Measurements from ENCODE around the gene VOPP1.

The VOPP1 gene

GRCh38 chr7:55576753-55577152 lies 4.5 kb upstream of the VOPP1 start:
- DNase-seq = no peak

GRCh38 chr7:55575733-55576132 lies 3.4 kb upstream of the VOPP1 start:
- DNase-seq = no peak

- DNase-seq = no peak
These were observed 2.8 kb upstream of the VOPP1 start for GRCh38 chr7:55575098-55575497.

- peak; percentile 66 for DNase-seq
These were observed 1.9 kb upstream of the VOPP1 start for GRCh38 chr7:55574051-55574717.

- no peak for DNase-seq
These were observed 1.1 kb upstream of the VOPP1 start for GRCh38 chr7:55573234-55573900.

- peak; percentile 69 for DNase-seq
These were observed 558 bp downstream of the VOPP1 start for GRCh38 chr7:55571511-55572377.

- no peak for DNase-seq
These were observed 1.4 kb downstream of the VOPP1 start for GRCh38 chr7:55570939-55571338.

- peak; percentile 45 for DNase-seq
These were observed 2.0 kb downstream of the VOPP1 start for GRCh38 chr7:55570218-55570873.

- peak; percentile 65 for DNase-seq
These were observed 2.5 kb downstream of the VOPP1 start for GRCh38 chr7:55569797-55570196.

GRCh38 chr7:55569269-55569663 lies 3.0 kb downstream of the VOPP1 start:
- no peak for DNase-seq

GRCh38 chr7:55568613-55569268 lies 3.6 kb downstream of the VOPP1 start:
- DNase-seq = no peak

GRCh38 chr7:55567571-55567970 lies 4.7 kb downstream of the VOPP1 start:
- DNase-seq = no peak

GRCh38 chr7:55565681-55566080 lies 6.6 kb downstream of the VOPP1 start:
- DNase-seq = no peak

GRCh38 chr7:55563596-55564325 lies 8.5 kb downstream of the VOPP1 start:
- DNase-seq = no peak

- DNase-seq = no peak
These were observed 10.6 kb downstream of the VOPP1 start for GRCh38 chr7:55561690-55562089.

- no peak for DNase-seq
These were observed 13.1 kb downstream of the VOPP1 start for GRCh38 chr7:55558962-55559920.

GRCh38 chr7:55557666-55558188 lies 14.6 kb downstream of the VOPP1 start:
- no peak for DNase-seq

GRCh38 chr7:55556492-55556891 lies 15.8 kb downstream of the VOPP1 start:
- DNase-seq = no peak

- no peak for DNase-seq
These were observed 16.3 kb downstream of the VOPP1 start for GRCh38 chr7:55556031-55556430.

- DNase-seq = no peak
These were observed 17.1 kb downstream of the VOPP1 start for GRCh38 chr7:55555160-55555559.
